ENCODE data around the gene PCA3.
"Not testable (repeated sequence)": the region's sequence is repeated elsewhere in the genome, so short reads cannot be mapped to it uniquely, and the experiment has no call there.

PCA3 gene

DNA sequence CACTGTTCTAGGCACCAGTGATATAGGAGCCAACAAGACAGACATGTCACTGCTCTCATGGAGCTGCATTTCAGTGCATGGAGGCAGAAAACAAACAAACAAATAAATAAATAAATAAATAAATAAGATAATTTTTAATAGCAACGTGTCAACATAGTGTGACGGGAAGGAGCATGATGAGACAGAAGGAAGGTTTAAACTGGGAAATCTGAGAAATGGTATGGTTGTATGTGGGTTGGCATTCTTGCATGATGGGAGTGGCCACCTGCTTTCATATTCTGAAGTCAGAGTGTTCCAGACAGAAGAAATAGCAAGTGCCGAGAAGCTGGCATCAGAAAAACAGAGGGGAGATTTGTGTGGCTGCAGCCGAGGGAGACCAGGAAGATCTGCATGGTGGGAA lies at the start of gene PCA3:
TSS of gene PCA3 (plus strand) at position 301 of the 400 bp plus-strand sequence.
- no peak for DNase-seq (ENCODE audit: low read depth in 3 of 3)

DNA sequence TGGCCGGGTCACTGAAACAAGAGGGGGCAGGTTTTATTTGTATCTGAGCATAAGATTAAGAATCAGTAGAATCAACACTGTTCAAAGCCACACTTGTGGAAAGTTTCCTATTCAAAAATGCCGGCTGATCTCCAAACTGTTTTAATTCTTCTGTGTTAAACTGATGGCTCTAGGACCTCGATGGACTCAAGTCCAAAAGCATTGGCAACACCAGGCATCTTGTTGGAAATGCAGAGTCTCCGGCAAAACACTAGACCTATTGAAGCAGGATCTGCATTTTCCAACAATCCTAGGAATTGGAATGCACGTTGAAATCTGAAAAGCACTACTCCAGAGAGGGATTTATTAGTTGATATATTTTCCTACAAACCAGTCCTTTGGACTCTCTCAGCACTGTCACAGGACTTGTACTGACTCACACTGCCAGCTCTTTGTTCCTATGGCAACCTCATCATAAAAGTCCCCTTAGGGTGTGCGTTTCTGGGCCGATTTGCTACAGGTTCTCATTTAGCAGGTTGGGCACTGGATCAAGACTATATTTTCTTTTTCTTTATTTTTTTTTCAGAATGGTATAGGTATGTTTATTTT lies 48.1 kb upstream of the PCA3 start:
- DNase-seq (ENCODE audit: low read depth in 3 of 3): no peak

DNA sequence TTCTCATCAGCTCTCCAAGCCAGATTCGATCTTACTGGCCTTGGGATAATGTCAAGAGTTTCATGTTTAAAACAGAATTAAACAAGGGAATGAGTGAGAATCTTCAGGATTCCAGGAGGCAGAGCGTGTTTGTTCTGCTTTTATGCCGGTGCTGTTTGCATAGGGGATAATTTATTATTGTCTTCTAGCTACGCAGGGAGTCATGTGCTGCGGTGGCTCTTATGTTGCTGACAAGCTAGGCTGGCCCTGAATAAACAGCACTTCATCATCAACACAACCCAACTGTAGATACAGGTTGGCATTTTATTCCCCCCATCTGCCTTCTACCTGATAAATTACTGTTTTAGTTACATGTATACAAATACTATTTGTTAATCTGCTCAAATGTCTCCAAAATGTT lies 47.1 kb upstream of the PCA3 start:
- no peak for DNase-seq (ENCODE audit: low read depth in 3 of 3)

DNA sequence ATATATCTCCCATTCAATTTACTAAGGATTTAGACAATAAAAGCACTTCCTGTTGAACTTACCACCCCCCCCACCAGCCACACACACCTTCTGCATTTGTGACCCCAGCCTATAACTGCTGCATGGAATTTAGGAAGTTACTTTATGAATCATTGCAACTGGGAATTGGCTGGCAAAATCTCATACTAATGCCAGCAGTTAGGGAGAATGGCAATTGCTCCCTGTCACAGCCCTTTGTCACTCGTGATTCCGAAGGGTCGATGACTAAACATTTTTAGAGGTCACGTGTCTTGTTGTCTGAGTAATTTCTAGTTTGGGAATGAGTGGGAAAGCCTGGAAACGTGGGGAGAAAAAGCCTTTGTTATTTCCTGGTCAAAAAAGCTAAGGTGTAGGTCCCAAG lies 46.6 kb upstream of the PCA3 start:
- no peak for DNase-seq (ENCODE audit: low read depth in 3 of 3)

DNA sequence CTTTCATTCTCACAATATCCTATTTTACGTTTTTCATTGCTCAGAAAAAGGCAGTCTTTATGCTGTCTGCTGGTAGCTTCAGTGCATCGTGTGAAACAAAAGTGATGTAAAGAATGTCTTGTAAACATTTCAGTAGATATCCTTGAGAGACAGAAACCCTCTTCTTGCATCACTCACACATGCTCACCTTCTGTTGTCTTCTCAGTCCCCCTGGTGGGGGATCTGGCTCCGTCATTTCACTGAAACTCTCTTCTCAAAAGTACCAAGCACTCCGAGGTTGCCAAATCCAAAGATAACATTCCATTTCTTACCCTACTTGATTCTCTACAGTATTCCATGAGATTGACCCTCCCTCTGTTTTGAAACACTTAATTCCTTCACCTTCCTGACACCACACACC lies 46.1 kb upstream of the PCA3 start:
- no peak for DNase-seq (ENCODE audit: low read depth in 3 of 3)

DNA sequence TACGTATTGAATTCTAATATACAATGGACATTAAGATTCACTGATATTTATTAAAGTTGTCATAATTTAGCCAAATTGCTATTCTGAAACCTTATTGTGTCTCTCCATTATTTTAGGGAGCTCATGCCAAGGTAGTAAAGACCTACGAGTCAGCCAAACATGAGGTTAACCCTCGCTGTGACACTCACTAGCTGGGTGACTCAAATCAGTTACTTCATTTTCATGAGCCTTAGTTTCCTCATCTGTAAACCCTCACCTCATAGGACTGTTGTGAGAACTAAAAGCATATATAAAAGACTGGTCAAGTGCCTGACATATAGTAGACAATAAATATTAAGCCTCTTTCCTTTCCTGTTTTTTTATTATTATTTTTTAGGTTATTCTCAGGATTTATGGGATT lies 44.0 kb upstream of the PCA3 start:
- DNase-seq (ENCODE audit: low read depth in 3 of 3): no peak

DNA sequence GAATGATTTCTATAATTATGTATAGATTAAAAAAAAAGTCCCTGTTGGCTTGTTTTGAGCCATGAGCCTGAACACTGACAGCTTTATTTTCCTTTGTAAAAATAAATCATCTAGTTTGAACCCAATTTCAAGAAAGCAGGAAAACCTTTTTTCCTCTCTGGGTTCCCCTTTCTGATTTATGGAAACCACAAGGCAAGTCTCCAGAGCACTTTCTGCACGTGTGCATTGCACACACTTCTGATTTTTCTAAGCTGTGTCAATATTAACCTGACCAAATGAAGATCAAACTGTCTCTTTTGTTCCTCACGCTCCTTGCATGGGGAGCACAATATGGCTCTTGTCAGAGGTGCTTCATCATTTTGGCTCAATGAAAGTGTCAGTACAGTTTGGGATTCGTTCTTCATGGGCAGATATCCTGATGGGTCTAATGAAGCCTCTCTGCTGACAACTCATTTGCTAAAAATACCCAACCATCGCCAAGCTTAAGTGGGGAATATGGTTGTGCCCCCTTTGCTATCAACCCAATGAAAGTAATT lies 39.2 kb upstream of the PCA3 start:
- DNase-seq (ENCODE audit: low read depth in 3 of 3): no peak

DNA sequence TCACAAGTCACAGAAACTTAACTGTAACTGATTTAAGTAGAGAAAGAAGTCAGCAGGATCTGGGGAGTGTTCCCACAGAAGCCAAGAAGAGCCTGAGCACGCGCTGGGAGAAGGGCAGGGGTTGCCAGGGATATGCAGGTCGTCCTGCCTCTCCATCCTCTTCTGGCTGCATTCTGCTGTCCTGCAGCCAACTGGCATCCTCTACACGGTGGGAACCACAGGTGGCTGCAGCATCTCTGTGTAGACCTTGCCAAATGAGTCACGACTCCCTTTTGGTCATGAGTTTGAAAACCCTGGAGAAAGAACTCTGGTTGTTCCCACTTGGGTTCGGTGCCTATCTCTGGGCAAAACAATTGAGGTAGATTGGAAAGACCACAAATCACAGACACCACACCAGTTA lies 38.4 kb upstream of the PCA3 start:
- no peak for DNase-seq (ENCODE audit: low read depth in 3 of 3)

DNA sequence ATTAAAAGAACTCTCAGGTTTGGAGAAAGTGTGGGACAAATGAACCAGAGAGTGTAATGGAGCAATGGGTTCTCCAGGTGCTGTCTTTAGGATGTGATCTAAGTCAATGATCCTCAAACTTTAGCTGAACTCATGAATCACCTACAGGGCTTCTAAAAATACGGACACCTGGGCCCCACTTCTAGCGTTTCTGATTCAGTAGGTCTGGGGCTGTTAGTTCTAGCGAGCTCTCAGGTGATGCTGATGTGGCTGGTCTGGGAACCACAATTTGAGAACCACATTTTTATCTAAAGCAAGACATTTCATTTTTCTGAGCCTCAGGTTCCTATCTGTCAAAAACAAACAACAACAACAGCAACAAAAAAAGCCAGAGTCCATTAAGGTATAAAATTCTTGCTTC lies 35.1 kb upstream of the PCA3 start:
- DNase-seq (ENCODE audit: low read depth in 3 of 3): no peak

DNA sequence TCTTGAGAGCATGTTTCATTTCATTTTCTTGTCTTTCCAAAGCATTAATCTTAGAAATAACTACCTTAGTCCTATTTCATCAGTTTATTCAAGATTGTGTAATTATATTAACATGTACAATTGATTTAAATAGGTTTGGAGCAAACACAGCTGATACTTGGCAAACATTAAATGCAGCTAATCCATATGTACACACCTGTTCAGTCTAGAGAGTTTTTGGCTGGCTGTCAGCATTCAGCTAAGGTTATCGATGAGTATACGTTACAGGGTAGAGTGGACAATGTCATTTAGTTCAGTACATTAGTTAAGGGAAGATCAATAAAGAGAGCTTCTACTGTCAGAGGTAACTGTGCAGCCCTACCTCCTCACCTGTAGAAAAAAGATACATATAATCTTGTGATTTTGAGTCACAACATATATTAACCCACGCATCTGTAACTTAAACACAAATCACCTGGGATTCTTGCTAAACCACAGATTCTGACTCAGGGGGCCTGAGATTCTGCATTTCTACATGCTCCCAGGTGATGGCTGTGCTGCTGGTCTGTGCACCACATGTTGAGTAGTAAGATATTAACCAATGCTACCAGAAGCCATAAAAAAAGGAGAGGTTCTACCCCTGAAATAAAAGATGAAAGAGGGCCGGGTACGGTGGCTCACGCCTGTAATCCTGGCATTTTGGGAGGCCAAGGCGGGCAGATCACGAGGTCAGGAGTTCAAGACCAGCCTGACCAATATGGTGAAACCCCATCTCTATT lies 34.1 kb upstream of the PCA3 start:
- DNase-seq (ENCODE audit: low read depth in 3 of 3): no peak

DNA sequence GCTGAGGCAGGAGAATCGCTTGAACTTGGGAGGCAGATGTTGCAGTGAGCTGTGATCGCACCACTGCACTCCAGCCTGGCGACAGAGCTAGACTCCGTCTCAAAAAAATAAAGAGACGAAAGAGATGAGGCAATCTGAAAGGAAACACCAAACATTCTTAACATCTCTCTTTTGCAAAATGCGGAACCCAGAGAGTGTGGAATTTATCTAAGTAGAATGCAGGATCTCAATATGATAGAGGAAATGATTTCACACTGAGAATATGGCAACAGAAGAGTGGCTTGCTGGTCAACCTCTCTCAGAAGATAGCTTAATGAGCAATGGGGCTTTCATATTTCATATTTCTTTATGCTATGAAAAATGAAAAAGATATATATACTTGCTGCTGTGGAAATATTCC lies 33.4 kb upstream of the PCA3 start:
- no peak for DNase-seq (ENCODE audit: low read depth in 3 of 3)

DNA sequence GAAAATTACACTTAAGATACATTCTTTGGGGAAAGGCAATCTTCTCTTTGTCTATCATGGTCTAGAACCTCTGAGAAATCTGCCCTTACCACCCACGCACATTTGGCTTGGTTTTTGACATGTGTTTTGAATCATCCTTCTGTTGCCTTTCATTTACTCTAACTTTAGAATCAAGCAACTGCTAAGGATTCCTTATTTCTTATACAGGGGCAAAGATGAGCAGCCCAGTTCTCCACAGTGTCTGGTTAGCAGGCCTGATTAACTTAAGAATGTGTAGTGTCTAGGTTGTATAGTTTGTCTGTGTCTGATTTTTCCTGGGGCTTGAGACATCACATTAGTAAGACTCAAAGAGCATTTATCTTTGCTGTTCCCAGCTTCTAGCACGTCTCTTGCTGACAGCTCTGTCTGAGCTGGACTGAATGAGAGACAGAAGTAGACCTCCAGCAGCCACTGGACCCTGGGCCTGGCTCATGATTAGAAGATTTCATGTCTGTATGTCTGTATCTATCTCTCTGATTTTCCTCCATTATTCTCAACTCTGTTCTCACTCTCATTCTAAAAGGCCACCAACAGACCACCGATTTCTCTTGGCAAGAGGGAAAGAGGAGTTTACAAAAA lies 31.8 kb upstream of the PCA3 start:
- no peak for DNase-seq (ENCODE audit: low read depth in 3 of 3)

DNA sequence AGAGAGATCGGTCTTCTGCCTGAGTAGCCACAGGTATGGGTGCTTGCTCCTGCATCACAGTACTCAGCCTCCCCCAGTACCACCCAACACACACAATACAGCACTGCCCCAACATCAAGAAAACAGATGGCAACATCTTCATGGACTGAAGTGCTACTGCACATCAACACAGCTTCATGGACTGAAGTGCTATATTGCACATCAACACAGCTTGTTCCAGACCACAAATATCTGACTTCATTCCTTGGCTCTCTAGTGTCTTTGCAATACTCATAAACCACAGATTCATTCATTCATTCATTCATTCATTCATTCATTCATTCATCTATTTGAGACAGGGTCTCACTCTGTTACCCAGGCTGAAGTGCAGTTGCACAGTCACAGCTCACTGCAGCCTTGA lies 31.1 kb upstream of the PCA3 start:
- no peak for DNase-seq (ENCODE audit: low read depth in 3 of 3)

DNA sequence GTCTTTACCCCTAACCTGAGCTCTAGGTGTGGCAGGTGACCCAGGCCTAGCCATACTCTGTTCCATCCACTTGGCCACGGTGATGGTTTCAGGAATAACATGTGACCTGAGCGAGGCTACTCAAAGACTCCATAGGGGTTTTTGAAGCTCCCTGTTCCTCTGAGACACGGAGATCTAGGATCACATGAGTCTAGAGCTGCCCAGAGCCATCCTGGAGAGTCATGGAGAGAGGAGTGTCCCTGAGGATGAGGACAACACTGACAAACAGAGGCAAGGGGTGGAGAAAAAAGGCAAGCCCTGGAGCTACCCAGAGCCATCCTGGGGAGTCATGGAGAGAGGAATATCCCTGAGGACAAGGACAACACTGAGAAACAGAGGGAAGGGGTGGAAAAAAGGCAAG lies 29.5 kb upstream of the PCA3 start:
- no peak for DNase-seq (ENCODE audit: low read depth in 3 of 3)

DNA sequence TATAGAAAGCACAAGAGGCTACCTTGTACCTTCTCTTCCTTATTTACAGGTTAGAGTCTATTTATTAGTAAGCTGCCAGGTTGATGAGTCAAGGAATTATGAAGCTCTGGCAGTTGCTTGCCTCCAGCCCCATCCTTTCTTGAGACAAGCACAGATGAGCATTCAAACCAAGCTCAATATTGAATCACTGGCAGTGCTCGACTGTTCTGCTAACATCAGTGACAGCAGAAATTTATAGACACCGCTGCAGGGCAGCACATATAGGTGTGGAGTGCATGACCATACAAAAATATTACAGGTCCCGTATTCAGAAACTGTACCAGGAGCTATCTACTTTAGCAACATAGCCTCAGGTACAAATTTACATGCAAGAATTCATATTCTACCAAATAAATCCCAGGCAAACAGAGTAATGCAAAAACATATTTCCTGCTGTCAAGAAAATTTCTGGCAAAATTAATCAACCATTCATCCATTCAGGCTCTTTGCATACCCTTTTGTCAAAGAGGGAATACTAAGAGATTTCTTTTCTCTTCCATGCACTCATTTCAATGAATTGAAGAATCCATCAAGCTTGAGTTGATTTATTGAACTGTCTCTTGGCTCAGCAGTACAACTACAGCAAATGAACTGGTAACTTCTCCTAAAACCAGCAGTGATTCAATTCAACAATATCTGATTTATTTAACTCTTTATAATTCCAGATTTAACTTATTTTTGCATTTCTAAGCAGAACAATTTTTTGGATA lies 26.9 kb upstream of the PCA3 start:
- no peak for DNase-seq (ENCODE audit: low read depth in 3 of 3)

DNA sequence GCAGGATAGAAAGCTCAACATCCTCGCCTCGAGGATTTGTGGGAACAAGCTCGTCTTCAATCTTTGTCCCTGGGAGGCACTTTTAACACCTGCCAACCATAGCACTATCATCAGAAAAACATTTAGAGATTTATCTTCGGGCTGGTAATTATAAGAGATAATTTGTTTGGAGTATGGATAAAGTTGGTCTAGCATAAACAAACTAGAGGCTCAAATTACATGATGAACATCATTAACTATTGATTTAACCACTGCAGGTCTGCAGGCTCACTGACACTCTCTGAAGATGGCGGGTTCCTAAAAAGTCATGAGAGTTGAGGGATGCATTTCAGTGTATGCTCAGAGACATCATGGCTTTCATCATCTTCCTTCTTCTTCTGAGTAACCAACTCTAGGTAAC lies 25.8 kb upstream of the PCA3 start:
- DNase-seq (ENCODE audit: low read depth in 3 of 3): no peak

DNA sequence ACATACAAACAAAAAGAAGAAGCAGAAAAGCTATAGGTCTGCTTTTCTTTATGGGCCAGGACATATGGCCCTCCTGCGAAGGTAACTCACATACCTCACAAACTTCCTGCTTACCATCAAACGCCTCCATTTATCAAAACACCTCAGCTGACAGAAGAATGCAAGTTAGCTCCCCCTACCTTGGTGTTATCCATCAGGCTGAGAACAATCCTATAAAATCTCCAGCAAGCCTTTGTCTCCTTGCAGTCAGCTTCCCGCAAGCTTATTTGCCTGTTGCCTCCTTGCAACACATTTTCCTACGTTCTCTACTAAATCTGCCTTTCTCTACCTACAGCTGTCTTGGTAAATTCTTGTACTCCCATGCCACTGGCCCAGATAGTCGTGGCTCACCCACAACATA lies 22.7 kb upstream of the PCA3 start:
- DNase-seq (ENCODE audit: low read depth in 3 of 3): no peak

DNA sequence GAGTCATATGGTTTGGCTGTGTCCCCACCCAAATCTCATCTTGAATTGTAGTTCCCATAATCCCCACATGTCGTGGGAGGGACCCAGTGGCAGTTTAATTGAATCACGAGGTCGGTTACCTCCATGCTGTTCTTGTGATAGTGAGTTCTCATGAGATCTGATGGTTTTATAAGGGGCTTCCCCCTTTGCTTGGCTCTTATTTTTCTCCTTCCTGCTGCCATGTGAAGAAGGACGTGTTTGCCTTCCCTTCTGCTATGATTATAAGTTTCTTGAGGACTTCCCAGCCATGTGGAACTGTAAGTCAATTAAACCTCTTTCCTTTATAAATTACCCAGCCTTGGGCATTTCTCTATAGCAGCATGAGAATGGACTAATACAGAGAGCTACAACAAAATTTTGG lies 21.3 kb upstream of the PCA3 start:
- not testable (repeated sequence) for DNase-seq (ENCODE audit: low read depth in 3 of 3)

DNA sequence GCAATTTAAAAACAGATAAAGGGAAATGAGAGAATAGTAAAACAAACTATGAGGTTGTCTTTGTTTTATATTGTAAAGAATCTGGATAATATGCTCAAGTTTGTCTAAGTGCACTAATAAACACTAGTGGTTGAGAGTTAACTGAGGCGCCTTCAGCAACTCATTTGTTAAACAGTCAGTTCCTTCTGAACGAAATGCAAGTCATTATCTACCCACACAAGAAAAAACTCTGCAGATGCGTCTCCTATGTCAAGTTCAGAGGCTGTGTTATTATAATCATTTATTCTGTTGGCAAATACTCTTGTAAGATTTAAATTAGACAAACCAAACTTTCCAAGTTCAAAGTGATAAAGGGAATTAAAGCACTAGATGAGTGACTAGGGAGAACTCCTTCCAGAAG lies 20.3 kb upstream of the PCA3 start:
- no peak for DNase-seq (ENCODE audit: low read depth in 3 of 3)

DNA sequence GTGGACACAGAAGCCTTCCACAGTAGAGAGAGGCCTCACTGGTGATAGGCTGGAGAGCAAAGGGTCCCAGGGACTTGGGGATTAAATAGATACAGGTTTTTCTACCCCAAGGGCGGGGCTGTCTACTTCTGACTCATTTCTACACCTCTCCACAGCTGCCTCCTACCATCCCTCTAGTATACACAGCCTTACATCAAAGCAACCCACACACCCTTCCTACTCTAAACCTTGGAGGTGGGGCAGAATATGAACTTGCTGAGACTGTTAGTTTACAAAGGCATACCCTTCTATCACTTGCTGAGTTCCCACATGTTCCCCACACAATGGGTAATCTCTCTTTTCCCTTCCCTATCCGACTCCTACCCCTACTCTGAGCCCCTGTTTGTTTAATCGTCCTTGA lies 19.9 kb upstream of the PCA3 start:
- no peak for DNase-seq (ENCODE audit: low read depth in 3 of 3)

DNA sequence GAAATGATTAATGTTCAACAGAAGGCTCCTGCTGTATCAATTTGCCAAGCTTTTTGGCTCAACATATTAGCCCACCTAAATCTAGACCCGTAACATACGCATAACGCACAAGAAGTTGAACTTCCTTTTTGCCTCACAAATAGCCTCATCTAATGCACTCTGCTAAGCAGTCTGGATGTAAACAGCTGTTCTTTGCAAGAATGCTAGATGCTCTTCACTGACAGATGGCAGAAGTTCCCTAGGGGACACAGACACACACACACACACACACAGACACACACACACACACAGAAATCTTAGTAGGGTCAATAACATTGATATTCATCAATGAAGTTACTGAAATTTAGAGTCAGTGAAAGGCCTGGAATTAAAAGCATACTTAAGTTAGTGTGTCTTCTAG lies 13.2 kb upstream of the PCA3 start:
- no peak for DNase-seq (ENCODE audit: low read depth in 3 of 3)

DNA sequence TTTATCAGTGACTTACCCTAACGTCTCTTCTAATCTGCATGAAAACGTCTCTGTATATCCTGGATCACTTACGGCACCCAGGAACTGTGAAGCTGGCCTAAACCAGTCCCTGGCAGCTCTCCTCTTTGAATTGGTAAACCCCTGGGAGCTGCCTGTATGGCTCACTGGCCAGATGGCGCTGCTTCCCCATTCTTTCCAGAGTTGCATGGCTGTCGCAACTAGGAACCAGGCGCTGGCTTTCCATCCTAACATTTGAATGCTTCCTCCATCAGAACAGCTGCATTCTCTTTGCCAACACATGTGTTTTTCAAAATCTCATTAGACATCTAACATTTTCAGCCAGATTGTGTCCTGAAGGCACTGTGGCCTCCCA lies 8.0 kb upstream of the PCA3 start:
- no peak for DNase-seq (ENCODE audit: low read depth in 3 of 3)

All from stimulated activated CD4-positive, alpha-beta T cell treated with anti-CD3 and anti-CD28 coated beads, TNF-alpha, amount 100 ng/mL, for 48 hours (primary cell).